NCI-H2227 treated with DMSO at 0.1 percent for 48 hours (cell line): Measurements from ENCODE around the gene UST.
A peak's percentile ranks its signal among the peaks of the same experiment; 100 is the strongest.

Experiments
- DNase-seq: peaks from one replicate; lab custom pipeline; 2025; lab: John Stamatoyannopoulos, UW

UST gene

GRCh38 chr6:149041953-149042352 lies 295.1 kb downstream of the UST start:
- DNase-seq, result no peak

- no peak for DNase-seq
These were observed 296.8 kb downstream of the UST start for GRCh38 chr6:149043476-149044130.

DNA sequence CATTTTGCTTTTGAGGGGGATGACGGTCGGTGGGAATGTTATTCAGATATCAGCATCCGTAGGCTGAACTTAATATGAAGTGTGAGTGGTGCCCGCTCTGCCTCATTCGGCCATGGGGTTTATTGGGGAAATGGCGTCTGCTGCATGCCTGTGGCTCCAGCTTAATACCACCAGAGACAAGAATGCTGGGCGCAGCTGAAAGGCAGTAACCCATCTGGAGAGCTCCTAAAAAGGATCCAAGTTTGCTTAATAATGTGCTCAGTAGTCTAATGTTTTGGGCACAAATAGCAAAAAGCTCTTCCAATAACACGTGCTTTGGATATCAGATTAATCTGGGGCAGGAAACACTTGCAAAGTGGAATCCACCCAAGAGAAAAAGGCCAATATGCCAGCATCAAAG lies 297.7 kb downstream of the UST start:
- DNase-seq, result no peak

GRCh38 chr6:149045404-149045803 lies 298.6 kb downstream of the UST start:
- no peak for DNase-seq

GRCh38 chr6:149046164-149046821 lies 299.5 kb downstream of the UST start:
- DNase-seq, result no peak

DNA sequence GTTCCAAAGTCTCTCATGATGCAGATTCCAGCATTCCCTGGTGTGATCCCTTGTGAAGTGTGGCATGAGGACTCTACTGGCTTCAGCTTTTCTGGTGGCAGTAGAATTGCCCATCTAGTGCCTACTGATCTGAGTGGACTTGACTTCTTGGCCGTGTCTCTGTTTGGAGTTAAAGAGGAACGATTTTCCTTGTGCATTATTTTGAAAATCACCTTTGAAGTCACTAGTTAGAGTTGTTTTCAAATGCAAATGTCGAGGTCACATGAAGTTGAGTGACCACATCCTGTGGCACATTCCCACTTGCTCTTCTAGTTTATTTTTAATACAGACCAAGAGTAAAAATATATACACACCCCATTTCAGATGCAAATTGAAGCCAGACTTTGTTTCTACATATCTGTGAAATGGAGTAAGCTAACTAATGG lies 300.0 kb downstream of the UST start:
- DNase-seq, result no peak

DNA sequence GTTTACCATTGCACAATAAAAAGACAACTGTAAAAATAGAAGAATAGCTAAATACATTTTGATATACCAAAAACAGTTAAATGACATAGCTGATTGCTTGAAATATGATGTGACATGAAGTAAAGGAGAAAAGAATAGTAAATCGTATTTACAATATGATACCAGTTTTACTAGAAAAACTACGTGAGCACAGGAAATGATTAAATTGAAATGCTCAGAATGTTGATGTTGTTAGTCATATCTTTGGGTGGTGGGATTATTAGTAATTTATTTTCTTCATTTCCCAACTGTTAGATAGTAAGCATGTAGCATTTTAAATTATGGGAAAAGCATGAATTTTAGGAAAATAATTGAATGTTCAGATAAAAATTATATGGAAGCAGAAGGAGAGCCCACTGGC lies 302.4 kb downstream of the UST start:
- DNase-seq, result no peak

DNA sequence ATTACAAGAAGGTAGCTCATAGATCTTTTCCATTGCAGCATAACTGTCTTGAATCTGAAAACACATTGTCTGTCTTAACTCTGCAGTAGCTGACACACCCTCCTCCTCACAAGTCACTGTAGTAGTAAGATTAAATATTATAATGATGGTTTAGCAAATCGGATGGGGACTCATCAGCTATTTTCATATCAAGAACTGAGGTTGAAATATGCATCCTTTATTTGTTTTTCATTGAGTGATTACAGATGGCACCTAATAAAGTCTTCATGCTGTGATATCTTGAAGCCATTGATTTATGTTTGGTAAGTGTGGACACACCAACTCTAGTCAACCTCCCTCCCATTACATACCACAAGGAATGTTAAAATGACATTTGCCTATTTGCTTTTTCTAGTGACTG lies 303.3 kb downstream of the UST start:
- no peak for DNase-seq

DNA sequence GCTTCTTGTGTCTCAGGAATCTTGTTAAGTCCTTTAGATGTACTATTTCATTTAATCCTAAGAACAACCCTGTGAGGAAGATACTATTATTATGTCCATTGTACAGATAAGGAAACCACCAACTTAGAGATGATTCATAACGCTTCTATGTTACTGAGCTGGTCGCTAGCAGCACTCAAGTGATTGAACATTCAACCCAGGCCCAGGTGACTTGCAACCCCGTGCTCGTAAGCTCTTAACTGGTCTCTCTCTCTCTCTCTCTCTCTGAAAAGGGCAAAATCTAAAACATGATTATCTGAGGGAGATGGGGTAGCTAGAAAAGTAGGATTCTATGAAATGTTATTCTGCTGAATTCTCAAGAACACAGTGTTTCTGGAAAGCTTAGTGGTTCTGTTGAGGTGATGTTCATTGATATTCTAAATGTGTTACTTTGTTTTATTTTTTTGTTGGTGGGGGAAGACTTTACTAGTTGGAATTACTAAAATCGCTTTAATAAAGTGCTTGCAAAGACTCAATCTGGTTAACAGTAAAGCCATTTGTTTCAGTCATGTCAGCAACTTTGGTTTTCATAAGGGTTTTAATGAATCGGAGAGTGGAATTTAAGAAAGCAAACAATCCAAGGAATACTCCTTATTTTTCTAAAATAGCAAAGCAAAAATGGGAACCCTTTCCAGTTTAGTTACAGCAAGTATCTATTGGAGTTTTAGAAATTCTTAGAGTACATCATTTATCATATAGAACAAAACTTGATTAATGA lies 305.7 kb downstream of the UST start:
- no peak for DNase-seq

DNA sequence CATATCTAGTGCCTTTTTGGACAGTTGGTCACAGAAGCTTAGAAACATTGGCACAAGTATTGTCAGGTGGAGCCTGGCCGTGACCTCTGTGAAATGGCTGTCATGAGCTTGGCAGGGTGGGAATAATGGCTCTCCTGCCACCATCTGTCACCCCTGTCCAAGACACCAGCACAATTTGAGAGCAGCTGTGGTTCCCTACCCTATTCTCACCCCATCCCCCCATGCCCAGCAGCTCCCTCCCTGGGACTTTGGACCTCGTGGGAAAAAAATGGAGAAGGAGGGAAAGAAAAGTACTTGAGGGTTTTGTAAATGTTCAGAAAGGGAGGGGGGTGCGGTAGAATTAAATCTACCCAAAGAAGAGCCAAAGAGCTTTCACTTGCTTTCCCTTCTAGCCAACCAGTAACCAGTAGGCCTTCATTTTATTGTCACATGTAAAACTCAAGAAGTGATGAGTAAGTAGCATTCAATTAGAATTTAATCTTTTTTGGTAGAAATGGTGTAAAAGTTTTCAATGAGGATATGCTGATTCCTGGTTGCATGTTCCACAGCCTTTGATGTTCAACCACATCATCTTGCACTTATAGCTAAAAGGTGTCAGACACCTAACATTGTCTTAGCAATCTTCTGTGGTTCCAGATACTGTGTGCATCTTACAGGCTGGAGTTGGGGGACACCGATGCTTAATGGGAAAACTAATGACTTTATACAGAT lies 307.2 kb downstream of the UST start:
- DNase-seq, result no peak

DNA sequence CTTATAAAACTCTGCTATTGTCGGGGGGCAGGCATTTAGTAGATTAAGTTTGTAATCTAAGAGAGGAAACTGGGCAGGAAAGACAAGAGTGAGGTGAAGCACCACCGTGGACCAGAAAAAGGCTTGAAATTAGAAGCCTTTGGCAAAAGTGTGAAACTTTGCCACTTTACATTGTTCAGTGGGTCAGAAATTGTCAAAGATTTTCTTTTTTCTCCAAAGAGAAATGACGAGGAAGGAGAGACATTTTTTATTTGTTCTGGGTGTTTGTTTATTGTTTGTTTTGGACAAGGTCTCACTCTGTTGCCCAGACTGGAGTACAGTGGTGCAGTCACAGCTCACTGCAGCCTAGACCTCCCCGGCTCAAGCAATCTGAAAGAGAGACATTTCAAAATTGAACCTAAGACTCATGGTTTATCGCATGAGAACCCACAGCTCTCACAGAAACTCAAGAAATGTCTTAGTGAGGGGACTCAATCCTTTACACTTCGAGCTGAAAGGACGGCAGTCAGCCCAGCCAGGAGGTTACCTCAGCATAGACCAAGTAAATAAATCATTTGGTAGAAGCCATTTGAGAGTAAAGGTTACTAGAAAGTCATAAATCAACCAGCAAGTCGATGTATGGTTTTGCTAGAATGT lies 307.8 kb downstream of the UST start:
- no peak for DNase-seq

DNA sequence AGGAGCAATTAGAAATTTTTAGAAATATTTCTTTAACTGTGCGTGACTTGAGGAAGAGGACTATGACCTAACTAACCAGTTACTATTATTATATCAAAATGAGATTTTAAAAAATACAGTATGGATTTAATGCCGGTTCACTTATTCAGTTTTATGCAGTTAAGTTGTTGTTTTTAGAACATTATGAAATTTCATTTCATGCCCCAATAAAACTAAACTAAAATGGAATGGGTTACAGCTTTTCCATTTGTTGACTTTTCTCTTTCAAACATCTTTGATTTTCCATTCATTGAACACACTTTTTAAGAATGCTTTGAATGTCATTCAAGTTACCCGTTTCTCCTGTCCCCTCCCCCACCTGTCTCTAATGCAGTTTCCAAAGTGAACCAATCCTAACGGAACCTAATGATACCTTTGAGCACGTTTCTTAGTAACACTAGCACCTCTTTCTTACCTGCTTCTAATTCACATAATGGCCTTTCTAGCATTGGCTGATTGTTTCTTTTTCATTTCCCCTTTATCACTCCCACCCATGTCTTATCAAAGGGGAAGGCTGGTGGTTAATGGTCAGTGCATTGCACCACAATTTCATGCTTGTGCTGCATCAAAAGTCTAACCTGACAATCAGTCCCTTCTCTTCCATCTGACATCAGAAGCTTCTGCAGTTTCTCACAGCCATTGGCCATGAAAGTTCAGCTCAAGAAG lies 308.5 kb downstream of the UST start:
- no peak for DNase-seq

DNA sequence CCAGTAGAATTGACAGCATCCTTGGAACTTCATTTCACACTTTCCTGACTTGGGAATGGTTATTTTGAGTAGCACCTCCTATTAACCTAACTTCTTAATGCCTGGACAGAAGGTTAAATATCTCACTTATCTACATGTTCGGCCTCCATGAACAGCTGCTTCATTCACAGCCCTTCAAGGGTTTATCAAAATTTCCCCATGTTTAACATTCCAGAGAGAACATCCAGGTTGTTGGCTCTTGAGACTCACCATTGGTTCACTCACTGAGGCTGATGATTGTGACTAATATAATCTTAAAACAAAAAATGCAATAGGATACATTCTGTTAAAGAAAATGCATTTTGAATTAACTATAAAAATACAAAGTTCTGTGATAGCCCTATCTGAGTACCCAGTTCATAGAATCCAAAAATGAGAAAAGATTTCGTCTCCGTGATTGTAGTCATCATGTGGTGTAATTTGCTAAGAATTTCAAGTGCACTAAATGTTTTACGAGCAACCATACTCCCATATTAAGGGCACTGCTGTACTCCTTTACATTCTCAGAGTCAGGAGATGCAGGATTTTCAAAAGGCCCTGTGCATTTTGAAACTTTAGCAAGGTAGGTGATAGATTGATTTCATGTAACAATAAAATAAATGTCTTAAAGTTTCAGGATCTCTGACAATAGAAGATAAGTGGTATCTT lies 310.1 kb downstream of the UST start:
- DNase-seq, result no peak

DNA sequence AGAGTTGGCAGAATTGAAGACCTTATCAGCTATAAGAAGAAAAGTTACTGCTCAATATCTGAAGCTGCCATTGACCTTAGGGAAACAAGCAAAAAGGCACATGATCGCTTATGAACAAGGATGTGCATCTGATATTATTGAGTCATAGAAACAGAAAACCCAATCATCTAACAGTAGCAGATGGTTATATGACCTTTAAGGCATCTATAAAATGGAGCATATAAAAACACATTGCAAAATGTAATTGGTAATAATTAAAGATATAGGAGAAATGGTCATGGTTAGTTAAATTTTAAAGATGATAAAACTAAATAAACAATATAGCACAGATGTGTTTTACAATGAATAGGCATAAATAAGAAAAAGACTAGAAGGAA lies 310.6 kb downstream of the UST start:
- no peak for DNase-seq

DNA sequence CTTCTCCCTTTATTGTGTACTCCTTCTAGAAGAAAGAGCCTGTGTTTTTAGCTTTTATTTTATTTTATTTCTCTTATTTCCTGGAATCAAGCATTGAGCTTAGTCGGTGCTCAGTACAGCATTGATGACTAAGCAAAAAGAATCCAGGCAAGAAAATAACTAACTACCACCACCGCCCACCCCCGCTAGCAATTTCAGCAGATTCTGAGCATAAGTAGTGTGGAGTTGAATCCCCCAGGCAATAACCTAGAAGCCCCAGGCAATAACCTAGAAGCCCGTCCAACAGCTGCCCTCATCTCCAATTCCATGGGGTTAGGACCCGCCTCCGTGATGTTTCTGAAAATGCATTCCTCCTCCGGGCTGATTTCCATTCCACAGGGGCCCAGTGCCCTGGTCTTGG lies 312.7 kb downstream of the UST start:
- no peak for DNase-seq

DNA sequence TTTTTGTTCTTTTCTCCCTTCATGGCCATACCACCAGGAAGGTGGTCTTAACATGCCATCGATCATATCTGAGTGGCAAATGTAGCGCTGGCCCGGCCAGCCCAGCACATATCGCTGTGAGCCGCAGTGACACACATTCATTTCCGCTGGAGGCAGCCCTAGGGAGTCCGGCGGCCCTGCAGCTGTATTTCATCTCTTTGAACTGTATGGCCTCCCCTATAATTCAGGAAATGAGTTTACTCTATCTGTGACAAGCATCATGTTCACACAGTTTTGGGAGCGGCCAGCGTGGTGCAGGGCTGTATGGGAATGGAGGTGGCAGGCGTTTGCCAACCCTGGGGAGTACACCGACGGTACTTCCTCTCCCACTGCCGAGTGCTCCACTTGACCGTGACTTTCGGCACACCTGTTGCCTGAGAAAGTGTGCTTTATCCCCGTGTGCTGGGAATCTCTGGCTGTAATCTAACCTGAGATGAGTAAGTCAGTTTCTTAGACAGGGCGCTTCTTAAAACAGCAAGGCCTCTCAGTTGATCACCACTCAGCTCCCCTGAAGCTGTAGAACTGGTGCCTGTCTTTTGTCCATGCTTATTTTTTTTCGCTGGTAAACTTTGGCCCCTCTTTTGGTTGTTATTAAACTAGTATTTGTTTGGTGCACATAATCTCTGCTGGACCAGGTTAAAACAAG lies 313.6 kb downstream of the UST start:
- no peak for DNase-seq

DNA sequence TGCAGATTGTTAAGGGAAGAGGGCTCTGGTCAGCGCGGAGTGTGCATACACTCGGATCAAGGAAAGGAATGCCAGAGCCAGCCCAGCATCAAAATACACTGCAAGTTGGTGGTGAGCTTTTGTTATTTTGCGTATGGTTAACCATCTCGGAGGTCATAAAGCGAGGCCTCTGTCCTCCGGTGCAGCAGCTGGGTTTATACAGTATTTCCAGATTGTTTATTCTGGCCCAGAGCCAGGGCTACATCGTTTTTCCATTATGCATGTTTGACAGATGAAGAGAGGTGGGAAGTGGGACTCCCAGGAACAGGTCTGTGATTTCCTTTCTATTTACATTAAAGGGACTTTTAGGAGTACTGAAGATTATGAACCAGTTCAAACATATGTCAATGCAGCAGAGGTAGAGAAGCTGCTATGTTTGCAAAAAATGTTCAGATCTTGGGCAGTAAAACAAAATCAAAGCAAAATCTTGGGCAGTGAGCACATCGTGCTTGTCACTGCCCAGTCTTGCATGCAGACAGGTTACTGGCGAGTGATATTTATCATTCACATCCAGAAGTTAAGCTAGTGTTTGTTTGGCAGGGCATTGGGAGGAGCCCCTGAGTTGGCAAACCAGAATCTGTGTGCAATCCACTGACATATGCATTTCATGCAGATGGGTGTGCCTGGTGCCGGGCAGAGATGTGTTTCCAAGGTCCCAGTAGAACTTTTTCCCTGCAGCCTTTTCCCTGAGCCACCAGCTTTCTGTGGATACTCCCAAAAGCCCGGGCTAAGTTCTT lies 314.3 kb downstream of the UST start:
- DNase-seq, result peak; percentile 40

DNA sequence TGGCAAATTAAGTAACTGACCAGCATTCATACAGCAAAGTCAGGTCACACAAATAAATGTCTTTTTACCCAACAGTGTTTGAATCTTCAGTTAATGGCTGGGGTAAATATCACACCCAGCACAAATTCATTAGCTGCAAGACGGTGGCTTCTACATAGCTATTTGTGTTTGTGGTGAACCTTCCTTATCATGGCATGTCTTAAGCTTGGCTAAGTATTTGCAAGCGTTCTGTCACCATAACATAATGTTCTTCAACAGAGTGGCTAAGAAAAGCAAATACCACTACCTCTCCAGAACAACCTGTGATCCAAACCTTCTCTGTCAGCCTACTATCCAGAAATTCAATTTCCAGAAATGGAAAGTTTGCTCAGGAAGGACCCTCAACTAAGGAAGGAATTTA lies 315.1 kb downstream of the UST start:
- no peak for DNase-seq

DNA sequence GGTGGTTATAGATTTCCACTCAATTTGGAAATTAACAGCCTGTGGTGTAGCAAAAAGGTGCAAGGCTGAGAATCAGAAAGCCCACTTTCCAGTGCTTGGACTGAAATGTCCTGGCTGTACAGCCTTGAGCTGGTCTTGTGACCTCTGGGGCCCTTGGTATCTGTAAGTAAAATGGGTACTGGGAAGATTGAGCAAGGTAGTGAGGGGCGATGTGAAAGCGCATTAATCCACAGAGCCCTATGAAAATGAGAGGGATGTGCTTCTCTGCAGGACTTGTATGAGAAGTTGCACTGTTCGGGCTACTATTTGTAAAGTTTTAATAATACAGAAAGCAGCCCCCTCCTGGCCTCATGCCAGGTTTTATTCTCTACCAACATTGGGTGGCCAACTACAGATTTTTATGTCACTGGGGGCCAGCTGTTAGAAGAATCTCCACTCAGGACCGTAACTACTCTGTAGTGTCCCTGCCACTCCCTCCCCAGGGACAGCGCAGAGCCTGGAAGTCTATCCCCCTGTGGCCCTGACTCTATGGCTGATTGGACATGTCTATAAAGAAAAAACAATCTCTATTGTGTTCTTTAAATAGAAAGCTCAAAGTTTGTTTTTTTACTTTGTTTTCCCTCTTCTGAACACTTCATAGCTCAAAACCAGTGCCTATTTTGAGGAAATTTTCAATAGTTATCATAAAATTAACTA lies 316.0 kb downstream of the UST start:
- no peak for DNase-seq
